HEK293 (cell line): Measurements from ENCODE around the gene ZNF629.

Experiments used
- CTCF ChIP-seq: fragments of 450-650 bp; formaldehyde crosslinking; IDR thresholded peaks from 2 replicates; pipeline ENCODE4 v1.5.1; 2016; ENCODE audit warnings: missing biosample characterization, missing genetic modification characterization
- EGR2 ChIP-seq: fragments of 450-650 bp; formaldehyde crosslinking; IDR thresholded peaks from 2 replicates; pipeline ENCODE4 v1.5.1; 2016; ENCODE audit warnings: low read depth, missing biosample characterization, missing genetic modification characterization
- KLF16 ChIP-seq: fragments of 450-650 bp; formaldehyde crosslinking; IDR thresholded peaks from 2 replicates; pipeline ENCODE4 v1.5.1; 2017; ENCODE audit warnings: missing biosample characterization, missing genetic modification characterization
- MYNN ChIP-seq: fragments of 450-650 bp; formaldehyde crosslinking; IDR thresholded peaks from 2 replicates; pipeline ENCODE4 v1.5.1; 2016; ENCODE audit warnings: missing biosample characterization, missing genetic modification characterization, borderline replicate concordance
- PRDM10 ChIP-seq: fragments of 450-650 bp; formaldehyde crosslinking; IDR thresholded peaks from 2 replicates; pipeline ENCODE4 v1.5.1; 2016; ENCODE audit warnings: missing biosample characterization, missing genetic modification characterization
- TCF7L2 ChIP-seq: IDR thresholded peaks from 2 replicates; pipeline ENCODE4 v1.6.1; 2011; ENCODE audit warnings: low read depth, mild to moderate bottlenecking, inconsistent platforms, low read length, moderate library complexity, borderline replicate concordance
- ZNF114 ChIP-seq: fragments of 450-650 bp; formaldehyde crosslinking; IDR thresholded peaks from 2 replicates; pipeline ENCODE4 v1.5.0; 2017; ENCODE audit warnings: missing biosample characterization, missing genetic modification characterization
- ZNF184 ChIP-seq: fragments of 450-650 bp; IDR thresholded peaks from 2 replicates; pipeline ENCODE4 v1.5.1; 2018; ENCODE audit warnings: missing biosample characterization, mild to moderate bottlenecking, missing genetic modification characterization
- ZNF23 ChIP-seq: fragments of 450-650 bp; formaldehyde crosslinking; IDR thresholded peaks from 2 replicates; pipeline ENCODE4 v1.5.1; 2016; ENCODE audit warnings: missing biosample characterization, missing genetic modification characterization, borderline replicate concordance
- ZNF274 ChIP-seq, 2 experiments: fragments of 200-500 bp in 1 of 2; fragments of 450-650 bp in 1 of 2; sonication (Bioruptor generic) in 1 of 2; formaldehyde crosslinking in 1 of 2; IDR thresholded peaks; 2 replicates each; pipeline versions ENCODE4 v1.5.1 to v1.6.1; 2014 to 2016; ENCODE audit warnings: borderline replicate concordance in 1 of 2, inconsistent platforms in 1 of 2, low read length in 1 of 2, missing biosample characterization in 1 of 2, missing genetic modification characterization in 1 of 2
- ZNF792 ChIP-seq: fragments of 450-650 bp; formaldehyde crosslinking; IDR thresholded peaks from 2 replicates; pipeline ENCODE4 v1.5.1; 2016; ENCODE audit warnings: missing biosample characterization, missing genetic modification characterization

GRCh38 chr16:30797670-30798309, 10.8 kb upstream of the ZNF629 start:
- TF ChIP-seq ZNF792 (no peak), PRDM10 (tag by site-specific recombination) (no peak), ZNF184 (tag by site-specific recombination) (no peak), MYNN (tag by site-specific recombination) (no peak), ZNF114 (tag by site-specific recombination) (no peak), ZNF274 (IDR thresholded peaks at IDR 0.05; ENCODE audit: low read length) (no peak), ZNF274 (tag by site-specific recombination; IDR thresholded peaks at IDR 0.05; ENCODE audit: borderline replicate concordance) (no peak), TCF7L2 (no peak), CTCF (tag by site-specific recombination) (peak; percentile 62), EGR2 (tag by site-specific recombination) (no peak), KLF16 (tag by site-specific recombination) (no peak), ZNF23 (tag by site-specific recombination) (no peak)
